ENCODE measurements around the gene CACNA2D4.
A peak's percentile ranks its signal among the peaks of the same experiment; 100 is the strongest.

The CACNA2D4 gene

GRCh38 chr12:1812650-1813302, 105.7 kb downstream of the CACNA2D4 start:
- DNase-seq, result peak; percentile 90

DNA sequence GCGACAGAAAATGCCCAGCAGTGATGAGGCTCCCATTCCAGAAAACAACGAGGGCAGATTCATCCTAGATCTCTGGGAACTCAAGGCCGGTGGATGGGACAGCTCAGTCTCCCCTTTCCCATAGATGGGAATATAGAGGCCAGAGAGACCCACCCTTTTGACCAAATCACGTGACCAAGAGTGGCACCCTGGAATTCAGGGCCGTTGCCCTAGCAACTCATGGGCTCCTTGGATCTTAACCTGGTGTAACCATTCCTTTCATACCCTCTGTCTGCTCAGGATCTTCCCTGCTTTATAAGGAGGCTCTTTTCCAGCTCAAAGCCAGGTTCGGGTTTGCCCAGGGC, 106.5 kb downstream of the CACNA2D4 start:
- no peak for DNase-seq

DNA sequence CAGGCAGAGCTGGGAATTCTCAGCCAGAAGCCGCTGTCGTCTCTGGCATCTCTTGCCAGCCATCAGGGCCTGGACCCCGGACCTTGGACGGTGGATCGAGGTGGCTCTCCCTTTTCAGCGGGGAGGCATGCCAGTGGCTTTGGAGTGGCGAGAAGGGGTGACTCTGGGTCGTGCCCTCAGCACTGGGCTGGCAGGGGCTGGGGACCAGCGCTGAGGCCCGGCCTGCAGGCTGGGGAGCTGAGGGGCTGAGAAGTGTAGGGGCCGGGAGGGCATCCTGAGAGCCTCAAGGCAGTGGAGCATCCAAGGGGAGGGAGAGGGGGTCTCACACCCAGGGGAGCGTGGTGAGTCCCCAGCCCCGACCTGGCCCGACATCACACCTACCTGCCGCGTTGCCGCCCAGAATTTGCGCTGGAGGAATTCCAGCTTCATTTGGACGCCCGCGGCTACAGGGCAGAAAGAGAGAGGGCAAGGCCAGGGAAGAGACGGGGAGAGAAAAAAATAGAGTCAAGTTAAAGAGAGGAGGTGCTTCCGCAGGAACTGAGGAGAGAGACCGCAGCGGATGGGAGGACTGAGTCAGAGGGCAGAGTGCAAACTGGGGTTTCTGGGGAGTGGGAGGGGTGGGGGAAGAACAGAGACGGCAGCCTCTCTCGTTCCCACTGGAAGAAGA, 107.0 kb downstream of the CACNA2D4 start:
- peak; percentile 61 for DNase-seq

GRCh38 chr12:1810931-1811280, 107.5 kb downstream of the CACNA2D4 start:
- no peak for DNase-seq

DNA sequence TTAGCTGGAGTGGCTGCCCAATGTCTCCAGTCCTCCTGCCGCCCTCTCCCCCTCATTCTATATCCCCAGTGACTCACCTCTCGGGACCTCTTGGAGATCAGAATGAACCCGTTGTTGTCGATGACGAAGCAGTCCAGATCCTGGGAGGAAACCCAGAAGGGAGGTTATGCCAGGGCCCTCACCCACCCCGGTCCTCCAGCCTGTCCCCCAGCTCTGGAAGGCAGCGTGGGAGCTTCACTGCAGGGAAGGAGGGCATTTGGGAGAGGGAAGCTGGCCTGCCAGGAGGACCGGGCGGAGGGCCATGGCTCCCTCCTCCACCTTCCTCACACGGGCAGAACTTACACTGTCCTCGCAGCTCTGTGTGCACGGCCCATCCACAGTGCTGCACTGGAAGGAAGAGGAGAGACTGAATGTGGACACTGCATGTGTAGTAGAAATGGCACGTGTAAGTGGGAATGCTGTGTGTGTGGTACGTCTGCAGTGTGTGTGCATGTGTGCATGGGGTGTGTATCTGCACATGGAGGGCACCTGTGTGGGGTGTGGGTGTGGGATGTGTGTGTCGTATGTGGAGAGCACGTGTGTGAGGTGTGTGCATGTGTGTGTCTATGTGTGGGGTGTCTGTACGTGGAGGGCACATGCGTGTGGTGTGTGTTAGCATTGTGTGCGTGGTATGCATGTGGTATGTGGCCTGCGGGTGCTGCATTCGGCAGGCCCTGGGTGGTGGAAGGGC, 108.1 kb downstream of the CACNA2D4 start:
- no peak for DNase-seq

- no peak for DNase-seq
Measured at GRCh38 chr12:1809591-1810190, 108.8 kb downstream of the CACNA2D4 start.

DNA sequence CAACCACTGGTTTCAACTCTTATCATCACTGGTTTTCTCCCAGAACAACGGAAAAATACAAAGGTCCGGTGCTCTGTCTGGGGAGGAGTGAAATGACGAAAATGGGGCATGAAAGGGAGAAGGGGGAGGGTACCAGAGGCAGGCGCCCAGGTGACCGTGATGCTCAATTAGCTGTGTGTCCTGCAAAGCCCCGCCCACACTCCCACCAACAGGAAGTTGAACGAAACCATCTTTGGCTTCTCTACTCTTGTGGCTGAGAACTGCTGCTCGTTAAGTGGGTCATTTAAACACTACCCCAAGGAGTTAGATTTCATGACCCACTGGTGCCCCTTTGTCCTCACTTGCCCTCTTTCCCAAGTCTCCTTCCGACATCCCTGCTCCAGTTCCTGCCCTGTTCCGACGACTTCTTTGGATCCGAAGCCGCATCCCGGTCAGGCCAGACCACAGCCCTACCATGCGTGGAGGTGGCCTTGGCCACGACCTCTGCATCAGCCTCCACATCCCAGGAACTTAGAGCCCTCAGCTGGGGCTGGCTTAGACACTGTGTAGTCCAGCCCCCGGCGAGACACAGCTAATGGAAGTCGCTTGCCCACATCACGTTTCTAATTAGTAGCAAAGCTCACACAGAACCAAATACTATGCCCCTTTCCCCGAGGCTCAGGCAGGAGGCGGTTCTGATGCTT, 109.5 kb downstream of the CACNA2D4 start:
- DNase-seq, result no peak

DNA sequence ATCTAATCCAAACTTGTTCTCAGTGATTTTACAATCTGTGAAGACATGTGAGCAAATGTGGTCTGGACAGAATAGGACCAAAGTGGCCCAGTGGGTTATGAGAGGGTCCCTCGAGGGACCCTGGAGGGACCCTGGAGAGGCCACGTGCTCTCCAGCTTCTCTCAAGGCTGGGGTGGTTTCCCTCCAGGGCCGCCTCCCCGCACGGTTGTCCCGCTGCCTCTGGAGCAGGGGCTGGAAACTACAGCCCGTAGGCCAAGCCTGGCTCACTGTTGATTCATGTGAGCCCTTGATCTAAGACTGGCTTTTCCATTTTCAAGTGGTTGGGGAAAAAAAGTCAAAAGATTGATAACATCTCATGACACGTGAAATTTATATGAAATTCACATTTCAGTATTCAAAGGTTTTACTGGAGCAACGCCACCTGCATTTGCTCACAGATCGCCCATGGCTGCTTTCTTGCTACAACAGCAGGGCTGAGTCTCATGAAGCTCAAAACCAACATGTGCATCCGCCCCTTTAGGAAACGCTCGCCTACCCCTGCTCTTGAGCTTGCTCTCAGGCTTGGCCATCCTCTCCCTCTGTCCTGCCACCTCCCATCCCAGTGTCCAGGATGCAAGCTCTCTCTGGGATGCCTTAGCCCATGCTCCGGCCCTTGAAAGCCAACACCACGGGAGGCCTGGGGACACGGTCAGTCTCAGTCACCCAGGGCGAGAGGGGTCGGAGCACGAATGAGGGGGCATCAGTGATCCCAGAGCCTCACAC, 110.2 kb downstream of the CACNA2D4 start:
- DNase-seq, result no peak

DNA sequence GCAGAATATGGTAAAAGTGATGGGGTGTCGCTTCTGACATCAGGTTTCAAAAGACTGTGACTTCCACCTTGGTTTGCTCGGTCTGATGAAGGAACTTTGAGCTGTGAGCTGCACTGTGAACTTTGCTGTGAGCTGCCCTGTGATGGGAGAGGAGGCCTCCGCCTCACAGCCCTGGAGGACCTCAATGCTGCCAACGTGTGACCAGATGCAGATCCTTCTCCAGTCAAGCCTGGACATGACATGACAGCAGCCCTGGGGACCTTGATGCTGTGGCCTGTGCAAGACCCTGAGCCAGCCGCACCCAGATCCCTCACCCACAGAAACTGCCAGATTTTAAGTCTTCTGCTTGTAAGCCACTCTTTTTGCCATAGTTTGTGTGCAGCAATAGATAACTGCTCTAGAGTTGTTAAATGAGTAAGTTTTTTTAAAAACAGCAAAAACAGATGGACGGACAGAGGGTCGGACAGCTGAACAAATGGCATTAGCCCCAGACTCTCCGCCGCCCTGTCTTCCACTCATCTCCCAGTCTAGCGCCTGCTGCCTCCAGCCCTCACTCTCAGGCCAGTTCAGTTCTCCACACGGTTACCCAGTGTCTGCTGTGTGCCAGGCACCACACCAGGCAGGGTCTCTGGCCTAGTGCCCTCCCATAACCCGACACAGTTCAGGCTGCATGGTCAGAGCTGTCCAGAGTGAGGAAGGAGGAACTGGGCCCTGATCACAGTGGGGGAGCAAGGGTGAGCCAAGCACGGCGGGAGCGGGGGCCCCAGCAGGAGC, 111.2 kb downstream of the CACNA2D4 start:
- no peak for DNase-seq

DNA sequence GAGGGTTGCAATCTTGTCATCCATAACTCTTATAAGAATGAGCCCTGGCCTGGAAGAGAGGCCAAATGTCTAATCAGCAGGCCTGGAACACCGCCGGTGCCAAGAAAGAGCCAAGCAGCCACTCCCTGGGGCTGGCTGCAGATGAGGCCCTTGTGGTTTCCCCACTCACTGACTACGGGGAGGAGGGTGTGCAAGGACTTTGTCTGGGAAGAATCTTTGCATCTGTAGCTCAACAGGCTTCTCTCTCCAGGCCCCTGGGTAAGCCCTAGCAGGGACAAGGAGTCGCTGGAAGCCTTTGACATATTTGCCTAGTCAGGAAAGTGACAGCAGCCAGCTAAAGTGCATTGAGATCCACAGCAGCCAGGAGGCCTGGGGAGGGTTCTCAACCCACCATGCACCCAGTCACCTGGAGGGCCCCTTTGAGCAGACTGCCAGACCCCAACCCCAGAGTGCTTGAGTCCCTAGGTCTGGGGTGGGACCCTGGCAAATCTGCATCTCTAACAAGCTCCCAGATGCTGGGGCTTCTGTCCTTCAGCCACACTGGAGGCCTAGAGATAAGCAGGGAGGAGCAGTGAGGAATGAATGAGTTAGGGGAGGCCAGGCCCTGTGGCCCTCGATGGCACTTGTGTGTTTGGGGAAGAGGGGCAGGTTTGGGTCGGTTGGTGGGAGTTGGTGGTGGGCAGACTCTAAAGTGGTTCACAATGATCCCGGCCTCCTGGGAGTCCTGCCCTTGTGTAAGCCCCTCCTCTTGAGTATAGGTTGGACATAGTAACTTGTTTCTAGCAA, 112.0 kb downstream of the CACNA2D4 start:
- peak; percentile 24 for DNase-seq

- DNase-seq, result no peak
Measured at GRCh38 chr12:1805441-1806081, 112.9 kb downstream of the CACNA2D4 start.

- DNase-seq, result peak; percentile 65
Measured at GRCh38 chr12:1804545-1805332, 113.7 kb downstream of the CACNA2D4 start.

GRCh38 chr12:1803736-1804135, 114.7 kb downstream of the CACNA2D4 start:
- no peak for DNase-seq

GRCh38 chr12:1801303-1801975, 117.0 kb downstream of the CACNA2D4 start:
- DNase-seq, result no peak

DNA sequence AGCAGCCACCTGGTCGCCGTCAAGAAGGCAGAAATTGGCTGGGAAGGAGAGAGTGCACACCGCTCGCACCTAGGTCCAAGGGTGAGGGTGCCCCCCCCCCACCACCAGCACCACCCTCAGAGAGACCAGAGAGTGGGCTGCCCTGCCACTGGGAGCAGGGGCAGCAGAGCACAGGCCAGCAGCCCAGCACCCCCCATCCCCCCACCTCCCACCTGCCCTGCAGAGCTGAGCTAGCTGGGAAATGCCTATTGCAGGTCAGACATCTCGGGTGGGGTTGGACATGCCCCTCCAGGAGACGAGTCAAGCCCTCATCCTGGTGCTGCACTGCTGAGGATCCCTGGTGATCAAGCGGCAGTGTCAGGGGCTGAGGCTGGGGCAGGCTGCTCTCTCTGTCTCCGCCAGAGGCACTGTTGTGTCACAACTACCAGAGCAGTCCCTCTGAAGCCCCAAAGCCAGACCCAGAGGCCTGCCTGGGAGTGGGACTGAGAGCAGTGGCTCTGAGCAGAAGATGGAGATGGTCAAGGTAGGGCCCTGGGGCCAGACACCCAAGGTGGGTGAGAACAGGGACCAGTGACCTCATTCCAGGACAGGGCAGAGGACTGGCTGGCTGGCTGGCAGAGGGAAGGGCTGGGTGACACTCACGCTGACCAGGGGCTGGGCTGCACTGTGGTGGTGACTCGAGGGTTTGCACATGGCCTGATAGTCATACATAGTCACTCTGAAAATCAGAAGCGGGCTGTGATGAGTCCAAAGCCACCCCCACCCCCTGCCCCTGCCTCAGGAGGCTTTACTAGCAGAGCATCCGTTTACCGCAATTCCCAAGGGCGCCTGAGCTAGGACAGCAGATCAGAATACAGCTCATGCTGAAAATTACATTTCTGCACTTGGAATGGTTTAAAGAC, 117.8 kb downstream of the CACNA2D4 start:
- DNase-seq, result peak; percentile 23

DNA sequence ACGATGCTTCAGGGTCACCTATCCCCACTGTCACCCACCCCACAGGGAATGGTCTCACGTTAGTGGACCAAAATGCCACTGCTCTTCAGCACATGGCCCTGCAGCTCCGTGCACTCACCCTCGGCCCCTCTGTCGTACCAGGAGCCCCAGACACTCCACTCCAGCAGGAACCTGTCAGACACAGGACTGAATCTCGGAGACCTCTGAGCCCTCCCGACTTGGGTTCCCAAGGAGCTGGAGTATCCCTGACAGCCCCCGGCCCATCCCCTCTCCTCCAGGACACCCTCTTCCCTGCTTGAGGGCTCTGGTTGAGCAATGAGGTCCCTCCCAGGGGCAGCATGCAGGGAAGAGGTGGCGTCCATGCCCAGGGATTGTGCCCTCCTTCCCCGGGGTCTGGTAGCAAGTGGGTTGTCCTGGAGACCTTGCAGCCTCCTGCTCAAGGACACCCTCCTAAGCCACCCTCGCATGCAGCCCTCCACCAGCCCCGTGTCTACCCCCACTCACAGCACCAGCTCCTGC, 118.5 kb downstream of the CACNA2D4 start:
- DNase-seq, result no peak

DNA sequence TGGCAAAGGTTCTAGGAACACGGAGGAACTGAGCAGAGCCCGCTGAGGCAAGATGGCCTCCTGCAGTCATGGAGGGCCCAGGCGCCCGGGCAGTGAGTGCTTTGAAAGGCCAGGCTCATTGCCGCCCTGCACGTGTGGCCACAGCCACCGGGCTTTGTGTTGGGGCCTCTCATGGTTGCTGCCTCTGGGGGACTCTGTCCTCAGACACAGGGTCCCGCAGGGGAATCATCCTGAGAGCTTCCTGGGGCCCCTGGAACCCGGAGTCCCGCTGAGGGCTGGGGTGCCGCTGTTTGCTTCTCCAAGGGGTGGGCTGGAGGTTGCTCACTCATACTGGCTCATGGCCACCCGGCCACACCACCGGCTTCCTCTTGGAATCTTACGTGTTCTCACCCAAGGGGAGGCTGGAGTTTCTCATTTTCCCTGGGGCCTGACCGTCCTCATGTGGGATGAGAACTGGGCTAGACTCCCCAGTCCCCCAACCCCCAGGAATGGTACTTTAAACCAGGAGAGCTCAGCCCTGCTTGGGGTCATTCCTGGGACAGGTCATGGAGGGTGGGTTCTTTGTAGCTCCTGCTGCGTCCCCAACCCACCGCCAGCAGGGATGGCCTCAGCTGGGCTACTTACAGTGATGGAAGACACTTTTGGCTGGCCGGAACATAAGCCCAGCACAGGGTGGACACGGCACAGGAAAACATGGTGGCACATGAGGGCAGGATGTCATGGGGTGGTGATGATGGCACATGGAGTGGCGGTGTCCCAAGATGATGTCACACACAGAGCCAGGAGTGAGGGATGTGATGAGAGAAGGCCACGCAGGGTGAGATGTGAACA, 119.2 kb downstream of the CACNA2D4 start:
- no peak for DNase-seq
